GM23338 (cell line): Measurements from ENCODE around the gene VSIG8. TPM values are rescaled to one million over a fixed set of nuclear protein-coding genes. Genes with fewer than 3 reads are reported as not detected.

Source experiments
- ATAC-seq: fragments of 200-7000 bp; cut with Tn5 transposase; 3 replicates; pipeline ENCODE4 v1.9.1; 2020
- DNase-seq: peaks from one replicate; pipeline ENCODE4 v3.0.0-alpha.2; 2015; ENCODE audit warnings: low spot score
- H2AFZ ChIP-seq: fragments of 200-600 bp; sonication (generic); 2 replicates; pipeline ENCODE4 v1.8.0; 2016; ENCODE audit warnings: antibody characterized with exemption, mild to moderate bottlenecking, moderate library complexity
- H3F3A ChIP-seq: fragments of 200-600 bp; sonication (generic); replicated peaks from 2 replicates; pipeline ENCODE4 v1.8.0; 2017; ENCODE audit warnings: antibody characterized with exemption, mixed run types, low read depth
- H3K27ac ChIP-seq: fragments of 200-600 bp; sonication (generic); 2 replicates; pipeline ENCODE4 v1.6.1; 2016; ENCODE audit warnings: low read depth
- H3K27me3 ChIP-seq: fragments of 200-600 bp; sonication (generic); 2 replicates; pipeline ENCODE4 v1.8.0; 2016; ENCODE audit warnings: mild to moderate bottlenecking, mixed run types, moderate library complexity; ENCODE audit not compliant: insufficient read depth
- H3K36me3 ChIP-seq: fragments of 200-600 bp; sonication (generic); 2 replicates; pipeline ENCODE4 v1.8.0; 2016; ENCODE audit warnings: mild to moderate bottlenecking; ENCODE audit not compliant: insufficient read depth
- H3K4me1 ChIP-seq: fragments of 200-600 bp; sonication (generic); 2 replicates; pipeline ENCODE4 v1.8.0; 2016; ENCODE audit warnings: mild to moderate bottlenecking, moderate library complexity; ENCODE audit not compliant: insufficient read depth
- H3K4me2 ChIP-seq: fragments of 200-600 bp; sonication (generic); 2 replicates; pipeline ENCODE4 v1.7.1; 2017; ENCODE audit warnings: mixed run types
- H3K4me3 ChIP-seq: fragments of 200-600 bp; sonication (generic); 2 replicates; pipeline ENCODE4 v1.6.1; 2016; ENCODE audit warnings: mixed run types
- H3K79me2 ChIP-seq: fragments of 200-600 bp; sonication (generic); replicated peaks from 2 replicates; pipeline ENCODE4 v1.8.0; 2017; ENCODE audit warnings: mild to moderate bottlenecking; ENCODE audit not compliant: insufficient read depth
- H3K9me2 ChIP-seq: fragments of 200-600 bp; sonication (generic); 2 replicates; pipeline ENCODE4 v1.8.0; 2017; ENCODE audit not compliant: insufficient read depth
- H4K20me1 ChIP-seq: fragments of 200-600 bp; sonication (generic); replicated peaks from 2 replicates; pipeline ENCODE4 v1.8.0; 2017; ENCODE audit warnings: mild to moderate bottlenecking; ENCODE audit not compliant: insufficient read depth
- H3K27ac Mint-ChIP-seq: 2 replicates; pipeline ENCODE4 v1.8.0; 2020; ENCODE audit warnings: inconsistent platforms, mild to moderate bottlenecking, moderate library complexity, mixed read lengths
- H3K27me3 Mint-ChIP-seq: 3 replicates; pipeline ENCODE4 v1.8.0; 2022; ENCODE audit warnings: low read depth, mild to moderate bottlenecking, moderate library complexity, mixed read lengths, inconsistent platforms; ENCODE audit not compliant: insufficient read depth, poor library complexity
- H3K36me3 Mint-ChIP-seq: 3 replicates; pipeline ENCODE4 v1.8.0; 2021; ENCODE audit warnings: low read depth, mild to moderate bottlenecking, inconsistent platforms, moderate library complexity, mixed read lengths
- H3K4me1 Mint-ChIP-seq: 3 replicates; pipeline ENCODE4 v1.8.0; 2020; ENCODE audit warnings: mild to moderate bottlenecking, inconsistent platforms, mixed read lengths
- H3K4me3 Mint-ChIP-seq: 3 replicates; pipeline ENCODE4 v1.8.0; 2021; ENCODE audit warnings: moderate library complexity, mild to moderate bottlenecking, inconsistent platforms, mixed read lengths
- H3K9me3 Mint-ChIP-seq: 3 replicates; pipeline ENCODE4 v1.8.0; 2020; ENCODE audit warnings: moderate library complexity, mild to moderate bottlenecking, inconsistent platforms, mixed read lengths
- CREB1 ChIP-seq: fragments of 250-450 bp; sonication (Bioruptor Pico); IDR thresholded peaks from 2 replicates; pipeline ENCODE4 v1.5.0; 2020; ENCODE audit warnings: low read depth, mild to moderate bottlenecking, moderate library complexity
- NANOG ChIP-seq: IDR thresholded peaks from 2 replicates; pipeline ENCODE4 v1.6.1; 2016; ENCODE audit warnings: antibody characterized with exemption, borderline replicate concordance
- polyA plus RNA-seq: library from polyadenylated mRNA; unstranded; fragments of >200 nt; fragmentation: Nextera tagmentation; extraction: Ambion mirVana; gene quantifications from 2 replicates; pipeline ENCODE4 v1.2.1, GENCODE V29; 2016
- total RNA-seq: library from RNA; depleted of rRNA; stranded (reverse); fragments of >200 nt; shearing (Covaris generic); gene quantifications from 2 replicates; pipeline ENCODE4 v1.2.3, GENCODE V29; 2014
- TF ChIP-seq, protein P1 (sequence below): fragments of 250-450 bp; sonication (Bioruptor Pico); IDR thresholded peaks from 2 replicates; pipeline ENCODE4 v1.5.0; 2020; ENCODE audit warnings: mild to moderate bottlenecking, moderate library complexity
- TF ChIP-seq, protein P2 (sequence below): IDR thresholded peaks from one replicate; pipeline ENCODE4 v1.6.1; 2018; ENCODE audit warnings: antibody characterized with exemption; ENCODE audit not compliant: unreplicated experiment

Gene VSIG8
- total and polyA plus RNA-seq, 2 experiments from 2014 or later, result not detected

GRCh38 chr1:159859767-159860322, 2.6 kb downstream of the VSIG8 start (continued):
- TF ChIP-seq, protein P1, sequence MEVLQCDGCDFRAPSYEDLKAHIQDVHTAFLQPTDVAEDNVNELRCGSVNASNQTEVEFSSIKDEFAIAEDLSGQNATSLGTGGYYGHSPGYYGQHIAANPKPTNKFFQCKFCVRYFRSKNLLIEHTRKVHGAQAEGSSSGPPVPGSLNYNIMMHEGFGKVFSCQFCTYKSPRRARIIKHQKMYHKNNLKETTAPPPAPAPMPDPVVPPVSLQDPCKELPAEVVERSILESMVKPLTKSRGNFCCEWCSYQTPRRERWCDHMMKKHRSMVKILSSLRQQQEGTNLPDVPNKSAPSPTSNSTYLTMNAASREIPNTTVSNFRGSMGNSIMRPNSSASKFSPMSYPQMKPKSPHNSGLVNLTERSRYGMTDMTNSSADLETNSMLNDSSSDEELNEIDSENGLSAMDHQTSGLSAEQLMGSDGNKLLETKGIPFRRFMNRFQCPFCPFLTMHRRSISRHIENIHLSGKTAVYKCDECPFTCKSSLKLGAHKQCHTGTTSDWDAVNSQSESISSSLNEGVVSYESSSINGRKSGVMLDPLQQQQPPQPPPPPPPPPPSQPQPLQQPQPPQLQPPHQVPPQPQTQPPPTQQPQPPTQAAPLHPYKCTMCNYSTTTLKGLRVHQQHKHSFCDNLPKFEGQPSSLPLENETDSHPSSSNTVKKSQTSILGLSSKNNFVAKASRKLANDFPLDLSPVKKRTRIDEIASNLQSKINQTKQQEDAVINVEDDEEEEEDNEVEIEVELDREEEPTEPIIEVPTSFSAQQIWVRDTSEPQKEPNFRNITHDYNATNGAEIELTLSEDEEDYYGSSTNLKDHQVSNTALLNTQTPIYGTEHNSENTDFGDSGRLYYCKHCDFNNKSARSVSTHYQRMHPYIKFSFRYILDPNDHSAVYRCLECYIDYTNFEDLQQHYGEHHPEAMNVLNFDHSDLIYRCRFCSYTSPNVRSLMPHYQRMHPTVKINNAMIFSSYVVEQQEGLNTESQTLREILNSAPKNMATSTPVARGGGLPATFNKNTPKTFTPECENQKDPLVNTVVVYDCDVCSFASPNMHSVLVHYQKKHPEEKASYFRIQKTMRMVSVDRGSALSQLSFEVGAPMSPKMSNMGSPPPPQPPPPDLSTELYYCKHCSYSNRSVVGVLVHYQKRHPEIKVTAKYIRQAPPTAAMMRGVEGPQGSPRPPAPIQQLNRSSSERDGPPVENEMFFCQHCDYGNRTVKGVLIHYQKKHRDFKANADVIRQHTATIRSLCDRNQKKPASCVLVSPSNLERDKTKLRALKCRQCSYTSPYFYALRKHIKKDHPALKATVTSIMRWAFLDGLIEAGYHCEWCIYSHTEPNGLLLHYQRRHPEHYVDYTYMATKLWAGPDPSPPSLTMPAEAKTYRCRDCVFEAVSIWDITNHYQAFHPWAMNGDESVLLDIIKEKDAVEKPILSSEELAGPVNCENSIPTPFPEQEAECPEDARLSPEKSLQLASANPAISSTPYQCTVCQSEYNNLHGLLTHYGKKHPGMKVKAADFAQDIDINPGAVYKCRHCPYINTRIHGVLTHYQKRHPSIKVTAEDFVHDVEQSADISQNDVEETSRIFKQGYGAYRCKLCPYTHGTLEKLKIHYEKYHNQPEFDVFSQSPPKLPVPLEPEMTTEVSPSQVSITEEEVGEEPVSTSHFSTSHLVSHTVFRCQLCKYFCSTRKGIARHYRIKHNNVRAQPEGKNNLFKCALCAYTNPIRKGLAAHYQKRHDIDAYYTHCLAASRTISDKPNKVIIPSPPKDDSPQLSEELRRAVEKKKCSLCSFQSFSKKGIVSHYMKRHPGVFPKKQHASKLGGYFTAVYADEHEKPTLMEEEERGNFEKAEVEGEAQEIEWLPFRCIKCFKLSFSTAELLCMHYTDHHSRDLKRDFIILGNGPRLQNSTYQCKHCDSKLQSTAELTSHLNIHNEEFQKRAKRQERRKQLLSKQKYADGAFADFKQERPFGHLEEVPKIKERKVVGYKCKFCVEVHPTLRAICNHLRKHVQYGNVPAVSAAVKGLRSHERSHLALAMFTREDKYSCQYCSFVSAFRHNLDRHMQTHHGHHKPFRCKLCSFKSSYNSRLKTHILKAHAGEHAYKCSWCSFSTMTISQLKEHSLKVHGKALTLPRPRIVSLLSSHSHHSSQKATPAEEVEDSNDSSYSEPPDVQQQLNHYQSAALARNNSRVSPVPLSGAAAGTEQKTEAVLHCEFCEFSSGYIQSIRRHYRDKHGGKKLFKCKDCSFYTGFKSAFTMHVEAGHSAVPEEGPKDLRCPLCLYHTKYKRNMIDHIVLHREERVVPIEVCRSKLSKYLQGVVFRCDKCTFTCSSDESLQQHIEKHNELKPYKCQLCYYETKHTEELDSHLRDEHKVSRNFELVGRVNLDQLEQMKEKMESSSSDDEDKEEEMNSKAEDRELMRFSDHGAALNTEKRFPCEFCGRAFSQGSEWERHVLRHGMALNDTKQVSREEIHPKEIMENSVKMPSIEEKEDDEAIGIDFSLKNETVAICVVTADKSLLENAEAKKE (CRISPR knock-in tag), result no peak
- no peak for TF ChIP-seq CREB1 (CRISPR knock-in tag)

DNA sequence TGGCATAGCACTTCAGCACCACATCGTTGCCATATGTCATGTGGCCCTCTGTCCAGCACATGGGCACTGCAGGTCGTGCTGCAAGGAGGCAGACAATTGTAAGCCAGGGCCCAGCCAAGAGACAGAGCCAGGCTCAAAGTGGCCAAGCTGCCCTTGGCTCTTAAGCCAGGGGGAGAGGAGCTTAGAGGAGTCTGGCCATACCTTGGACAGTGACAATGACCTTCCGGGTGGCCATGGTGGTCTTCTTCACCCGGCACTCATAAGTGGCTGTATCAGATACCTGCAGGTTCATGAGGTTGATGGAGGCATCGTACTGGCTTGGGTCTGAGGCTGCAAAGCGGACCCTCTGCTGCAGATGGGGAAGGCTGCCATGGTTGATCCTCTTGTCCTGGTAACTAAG, 4.6 kb downstream of the VSIG8 start:
- Histone ChIP-seq H3K4me3 (no peak overlapping the region), H4K20me1 (no peaks in the 10 kb centered on the region), H3K27ac (no peak overlapping the region), H2AFZ (no peak overlapping the region), H3K36me3 (no peaks in the 10 kb centered on the region), H3F3A (0 out of 2 replicates have a peak, but pooled peaks cover 2% of the 10 kb centered on the region), H3K4me1 (peaks cover 6% of the 10 kb centered on the region), H3K79me2 (no peaks in the 10 kb centered on the region), H3K27me3 (peaks cover 40% of the 10 kb centered on the region), H3K4me2 (no peak overlapping the region), H3K9me2 (no peaks in the 10 kb centered on the region)
- TF ChIP-seq NANOG, result no peak
- TF ChIP-seq, protein P2, sequence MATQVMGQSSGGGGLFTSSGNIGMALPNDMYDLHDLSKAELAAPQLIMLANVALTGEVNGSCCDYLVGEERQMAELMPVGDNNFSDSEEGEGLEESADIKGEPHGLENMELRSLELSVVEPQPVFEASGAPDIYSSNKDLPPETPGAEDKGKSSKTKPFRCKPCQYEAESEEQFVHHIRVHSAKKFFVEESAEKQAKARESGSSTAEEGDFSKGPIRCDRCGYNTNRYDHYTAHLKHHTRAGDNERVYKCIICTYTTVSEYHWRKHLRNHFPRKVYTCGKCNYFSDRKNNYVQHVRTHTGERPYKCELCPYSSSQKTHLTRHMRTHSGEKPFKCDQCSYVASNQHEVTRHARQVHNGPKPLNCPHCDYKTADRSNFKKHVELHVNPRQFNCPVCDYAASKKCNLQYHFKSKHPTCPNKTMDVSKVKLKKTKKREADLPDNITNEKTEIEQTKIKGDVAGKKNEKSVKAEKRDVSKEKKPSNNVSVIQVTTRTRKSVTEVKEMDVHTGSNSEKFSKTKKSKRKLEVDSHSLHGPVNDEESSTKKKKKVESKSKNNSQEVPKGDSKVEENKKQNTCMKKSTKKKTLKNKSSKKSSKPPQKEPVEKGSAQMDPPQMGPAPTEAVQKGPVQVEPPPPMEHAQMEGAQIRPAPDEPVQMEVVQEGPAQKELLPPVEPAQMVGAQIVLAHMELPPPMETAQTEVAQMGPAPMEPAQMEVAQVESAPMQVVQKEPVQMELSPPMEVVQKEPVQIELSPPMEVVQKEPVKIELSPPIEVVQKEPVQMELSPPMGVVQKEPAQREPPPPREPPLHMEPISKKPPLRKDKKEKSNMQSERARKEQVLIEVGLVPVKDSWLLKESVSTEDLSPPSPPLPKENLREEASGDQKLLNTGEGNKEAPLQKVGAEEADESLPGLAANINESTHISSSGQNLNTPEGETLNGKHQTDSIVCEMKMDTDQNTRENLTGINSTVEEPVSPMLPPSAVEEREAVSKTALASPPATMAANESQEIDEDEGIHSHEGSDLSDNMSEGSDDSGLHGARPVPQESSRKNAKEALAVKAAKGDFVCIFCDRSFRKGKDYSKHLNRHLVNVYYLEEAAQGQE, result peak; percentile 15
- H3K4me1 Mint-ChIP-seq, result peaks cover 9% of the 10 kb centered on the region
- no peak overlapping the region for H3K4me3 Mint-ChIP-seq
- DNase-seq, result no peak
- peaks cover 27% of the 10 kb centered on the region for H3K27me3 Mint-ChIP-seq
- H3K9me3 Mint-ChIP-seq, result no peaks in the 10 kb centered on the region
- no peaks in the 10 kb centered on the region; the same call in 2 of the 3 replicates for H3K36me3 Mint-ChIP-seq
- H3K27ac Mint-ChIP-seq, result no peak overlapping the region
- ATAC-seq, result no peak
